GM12891 (cell line): ENCODE data around the gene PCDHB6.

Experiments
- PAX5 ChIP-seq: IDR thresholded peaks from 2 replicates; pipeline ENCODE4 v1.6.1; 2011; ENCODE audit warnings: low read length, moderate library complexity, mild to moderate bottlenecking; ENCODE audit not compliant: insufficient read depth, severe bottlenecking
- POLR2A ChIP-seq: IDR thresholded peaks from 2 replicates; pipeline ENCODE4 v1.6.1; 2011; ENCODE audit warnings: low read depth, low read length, control low read depth
- POLR2AphosphoS5 ChIP-seq: IDR thresholded peaks from 2 replicates; pipeline ENCODE4 v1.6.1; 2011; ENCODE audit warnings: low read depth, low read length, control low read depth
- POU2F2 ChIP-seq: IDR thresholded peaks from 2 replicates; pipeline ENCODE4 v1.6.1; 2011; ENCODE audit warnings: low read depth, mild to moderate bottlenecking, control low read depth, low read length, moderate library complexity
- SPI1 ChIP-seq: IDR thresholded peaks from 2 replicates; pipeline ENCODE4 v1.6.1; 2011; ENCODE audit warnings: low read depth, low read length, control low read depth
- TAF1 ChIP-seq: IDR thresholded peaks from 2 replicates; pipeline ENCODE4 v1.6.1; 2011; ENCODE audit warnings: low read depth, low read length, control low read depth

- TF ChIP-seq POLR2A = no peak
- TF ChIP-seq TAF1 = no peak
- TF ChIP-seq POLR2AphosphoS5 = no peak
- TF ChIP-seq POU2F2 = no peak
- TF ChIP-seq SPI1 = no peak
- TF ChIP-seq PAX5 = no peak
Measured at GRCh38 chr5:141196363-141196762, 46.5 kb downstream of the PCDHB6 start.
